HG02973 (cell line): Measurements from ENCODE around the gene HOXB13.

Experiments
- ATAC-seq: cut with Tn5 transposase; IDR thresholded peaks from one replicate; pipeline ENCODE4 v1.9.1; 2021; ENCODE audit warnings: moderate library complexity; ENCODE audit not compliant: unreplicated experiment

The HOXB13 gene

GRCh38 chr17:48748718-48749566 is 20.4 kb upstream of the HOXB13 start:
- ATAC-seq: no peak

GRCh38 chr17:48747445-48748363 is 19.2 kb upstream of the HOXB13 start:
- no peak for ATAC-seq

- ATAC-seq: no peak
Observed at GRCh38 chr17:48746916-48747444, 18.4 kb upstream of the HOXB13 start.

GRCh38 chr17:48745381-48746275 is 17.1 kb upstream of the HOXB13 start:
- no peak for ATAC-seq

- no peak for ATAC-seq
Observed at GRCh38 chr17:48740537-48740936, 12.0 kb upstream of the HOXB13 start.

GRCh38 chr17:48738803-48739526 is 10.4 kb upstream of the HOXB13 start:
- ATAC-seq: no peak

- ATAC-seq: no peak
Observed at GRCh38 chr17:48738424-48738802, 9.9 kb upstream of the HOXB13 start.

- ATAC-seq: no peak
Observed at GRCh38 chr17:48737330-48738043, 8.9 kb upstream of the HOXB13 start.

GRCh38 chr17:48735062-48735351 is 6.5 kb upstream of the HOXB13 start:
- no peak for ATAC-seq

GRCh38 chr17:48734333-48735061 is 5.9 kb upstream of the HOXB13 start:
- no peak for ATAC-seq

GRCh38 chr17:48733632-48734328 is 5.2 kb upstream of the HOXB13 start:
- ATAC-seq: no peak

GRCh38 chr17:48732688-48733629 is 4.4 kb upstream of the HOXB13 start:
- no peak for ATAC-seq

- ATAC-seq: no peak
Observed at GRCh38 chr17:48731355-48731754, 2.8 kb upstream of the HOXB13 start.

GRCh38 chr17:48730240-48730550 is 1.6 kb upstream of the HOXB13 start:
- no peak for ATAC-seq

- ATAC-seq: no peak
Observed at GRCh38 chr17:48729335-48730239, 1.0 kb upstream of the HOXB13 start.

- ATAC-seq: no peak
Observed at GRCh38 chr17:48727415-48728175, 955 bp downstream of the HOXB13 start.
